Cortex of kidney (tissue), 1 donor: ENCODE results near the gene GTF2H4.
"Not testable (repeated sequence)": the region's sequence is repeated elsewhere in the genome, so short reads cannot be mapped to it uniquely, and the experiment has no call there.

Experiments
- DNase-seq: peaks from one replicate; lab custom pipeline; 2025; lab: John Stamatoyannopoulos, UW

Gene GTF2H4

GRCh38 chr6:30895343-30895742 is 12.7 kb upstream of the GTF2H4 start:
- no peak for DNase-seq

- no peak for DNase-seq
Observed at GRCh38 chr6:30896541-30896940, 11.5 kb upstream of the GTF2H4 start.

GRCh38 chr6:30897882-30898281 is 10.1 kb upstream of the GTF2H4 start:
- no peak for DNase-seq

GRCh38 chr6:30898750-30899360 is 9.2 kb upstream of the GTF2H4 start:
- DNase-seq: no peak

- DNase-seq: no peak
Observed at GRCh38 chr6:30900863-30901417, 7.1 kb upstream of the GTF2H4 start.

GRCh38 chr6:30901436-30901835 is 6.6 kb upstream of the GTF2H4 start:
- no peak for DNase-seq

- DNase-seq: not testable (repeated sequence)
Observed at GRCh38 chr6:30902196-30902595, 5.8 kb upstream of the GTF2H4 start.

- no peak for DNase-seq
Observed at GRCh38 chr6:30902709-30903108, 5.3 kb upstream of the GTF2H4 start.

- no peak for DNase-seq
Observed at GRCh38 chr6:30903236-30903635, 4.8 kb upstream of the GTF2H4 start.

GRCh38 chr6:30907290-30907757 is 683 bp upstream of the GTF2H4 start:
- not testable (repeated sequence) for DNase-seq

- no peak for DNase-seq
Observed at GRCh38 chr6:30908700-30909099, 693 bp downstream of the GTF2H4 start.

GRCh38 chr6:30910473-30910872 is 2.5 kb downstream of the GTF2H4 start:
- DNase-seq: not testable (repeated sequence)

- no peak for DNase-seq
Observed at GRCh38 chr6:30912746-30913520, 4.9 kb downstream of the GTF2H4 start.

GRCh38 chr6:30913721-30914075 is 5.7 kb downstream of the GTF2H4 start:
- DNase-seq: no peak

- no peak for DNase-seq
Observed at GRCh38 chr6:30914076-30914853, 6.3 kb downstream of the GTF2H4 start, which contains the start of gene VARS2. Gene VARS2 (plus strand): TSS chr6:30914238. CDS start chr6:30914837, 599 bp downstream.

- no peak for DNase-seq
Observed at GRCh38 chr6:30914854-30915590, 7.0 kb downstream of the GTF2H4 start.

GRCh38 chr6:30915591-30915946 is 7.6 kb downstream of the GTF2H4 start:
- no peak for DNase-seq

GRCh38 chr6:30917041-30917440 is 9.0 kb downstream of the GTF2H4 start:
- DNase-seq: no peak

- no peak for DNase-seq
Observed at GRCh38 chr6:30917487-30917886, 9.5 kb downstream of the GTF2H4 start.

- no peak for DNase-seq
Observed at GRCh38 chr6:30918670-30919069, 10.7 kb downstream of the GTF2H4 start.

- no peak for DNase-seq
Observed at GRCh38 chr6:30922447-30922852, 14.4 kb downstream of the GTF2H4 start.
